ENCODE measurements around the gene ZFP82.

The ZFP82 gene

GRCh38 chr19:36418287-36419001 lies at the start of gene ZFP82:
TSS of gene ZFP82 (minus strand) at chr19:36418644. CDS start at chr19:36409789, 8,855 bp downstream.
- DNase-seq (ENCODE audit: low spot score) = peak; percentile 92

- no peak for DNase-seq (ENCODE audit: low spot score)
Observed at GRCh38 chr19:36460046-36460445, 41.6 kb upstream of the ZFP82 start.

GRCh38 chr19:36456831-36457230 lies 38.4 kb upstream of the ZFP82 start:
- DNase-seq (ENCODE audit: low spot score) = no peak

GRCh38 chr19:36449059-36449670 lies 30.7 kb upstream of the ZFP82 start:
- no peak for DNase-seq (ENCODE audit: low spot score)

GRCh38 chr19:36441339-36441738 lies 22.9 kb upstream of the ZFP82 start:
- no peak for DNase-seq (ENCODE audit: low spot score)

- DNase-seq (ENCODE audit: low spot score) = no peak
Observed at GRCh38 chr19:36436531-36436930, 18.1 kb upstream of the ZFP82 start.

- DNase-seq (ENCODE audit: low spot score) = no peak
Observed at GRCh38 chr19:36423925-36424324, 5.5 kb upstream of the ZFP82 start.

- DNase-seq (ENCODE audit: low spot score) = no peak
Observed at GRCh38 chr19:36421749-36422481, 3.5 kb upstream of the ZFP82 start.

- DNase-seq (ENCODE audit: low spot score) = no peak
Observed at GRCh38 chr19:36420961-36421748, 2.7 kb upstream of the ZFP82 start.

GRCh38 chr19:36417752-36418286 lies 625 bp downstream of the ZFP82 start:
- DNase-seq (ENCODE audit: low spot score) = no peak

GRCh38 chr19:36409841-36410240 lies 8.6 kb downstream of the ZFP82 start:
- no peak for DNase-seq (ENCODE audit: low spot score)

GRCh38 chr19:36408101-36408500 lies 10.3 kb downstream of the ZFP82 start:
- DNase-seq (ENCODE audit: low spot score) = no peak

- DNase-seq (ENCODE audit: low spot score) = no peak
Observed at GRCh38 chr19:36404498-36404897, 13.9 kb downstream of the ZFP82 start.

- no peak for DNase-seq (ENCODE audit: low spot score)
Observed at GRCh38 chr19:36401475-36401874, 17.0 kb downstream of the ZFP82 start.

- no peak for DNase-seq (ENCODE audit: low spot score)
Observed at GRCh38 chr19:36398571-36398970, 19.9 kb downstream of the ZFP82 start.

GRCh38 chr19:36392916-36393673 lies 25.3 kb downstream of the ZFP82 start:
- DNase-seq (ENCODE audit: low spot score) = no peak

GRCh38 chr19:36379510-36379819 lies 39.0 kb downstream of the ZFP82 start:
- DNase-seq (ENCODE audit: low spot score) = no peak

GRCh38 chr19:36378625-36379509 lies 39.6 kb downstream of the ZFP82 start, which contains the start of gene ZFP14:
TSS of gene ZFP14 (minus strand) at chr19:36379201. CDS start at chr19:36367892, 11,309 bp downstream.
- peak; percentile 95 for DNase-seq (ENCODE audit: low spot score)

- no peak for DNase-seq (ENCODE audit: low spot score)
Observed at GRCh38 chr19:36377541-36378178, 40.8 kb downstream of the ZFP82 start.

- no peak for DNase-seq (ENCODE audit: low spot score)
Observed at GRCh38 chr19:36373638-36374156, 44.7 kb downstream of the ZFP82 start.

All from ecto neural progenitor cell (in vitro differentiated cells).